Neural progenitor cell (in vitro differentiated cells): ENCODE data around the gene ARHGAP40. TPM values are rescaled to one million over a fixed set of nuclear protein-coding genes. Genes with fewer than 3 reads are reported as not detected.

Experiments used
- DNase-seq: peaks from one replicate; pipeline ENCODE4 v3.0.0-alpha.2; 2016; ENCODE audit warnings: low spot score
- H2AFZ ChIP-seq: fragments of 200-600 bp; sonication (generic); replicated peaks from 2 replicates; pipeline ENCODE4 v1.6.1; 2016; ENCODE audit warnings: antibody characterized with exemption
- H3F3A ChIP-seq: fragments of 200-600 bp; sonication (generic); 2 replicates; pipeline ENCODE4 v1.6.1; 2016; ENCODE audit warnings: antibody characterized with exemption, low read depth
- H3K27ac ChIP-seq: fragments of 200-600 bp; sonication (generic); 2 replicates; pipeline ENCODE4 v1.5.1; 2016; ENCODE audit warnings: mild to moderate bottlenecking
- H3K27me3 ChIP-seq: fragments of 200-600 bp; sonication (generic); 2 replicates; pipeline ENCODE4 v1.6.1; 2016; ENCODE audit warnings: mild to moderate bottlenecking, moderate library complexity
- H3K36me3 ChIP-seq: fragments of 200-600 bp; sonication (generic); 2 replicates; pipeline ENCODE4 v1.5.1; 2016
- H3K4me1 ChIP-seq: fragments of 200-600 bp; sonication (generic); 2 replicates; pipeline ENCODE4 v1.6.1; 2016; ENCODE audit warnings: mixed run types
- H3K4me2 ChIP-seq: fragments of 200-600 bp; sonication (generic); 2 replicates; pipeline ENCODE4 v1.6.1; 2016
- H3K4me3 ChIP-seq: fragments of 200-600 bp; sonication (generic); 2 replicates; pipeline ENCODE4 v1.5.1; 2016
- H3K79me2 ChIP-seq: fragments of 200-600 bp; sonication (generic); 2 replicates; pipeline ENCODE4 v1.6.1; 2016; ENCODE audit warnings: low read depth
- H3K9ac ChIP-seq: fragments of 200-600 bp; sonication (generic); 2 replicates; pipeline ENCODE4 v1.6.1; 2016
- H3K9me3 ChIP-seq: fragments of 200-600 bp; sonication (generic); 2 replicates; pipeline ENCODE4 v1.5.1; 2016; ENCODE audit warnings: low read depth
- H4K20me1 ChIP-seq: fragments of 200-600 bp; sonication (generic); 2 replicates; pipeline ENCODE4 v1.6.1; 2016; ENCODE audit warnings: low read depth
- H3K27ac Mint-ChIP-seq: 3 replicates; pipeline ENCODE4 v1.8.0; 2021; ENCODE audit warnings: mixed read lengths
- H3K27me3 Mint-ChIP-seq: 2 replicates; pipeline ENCODE4 v1.8.0; 2022; ENCODE audit warnings: low read depth, mild to moderate bottlenecking, inconsistent platforms, moderate library complexity, mixed read lengths; ENCODE audit not compliant: insufficient read depth
- H3K36me3 Mint-ChIP-seq: 3 replicates; pipeline ENCODE4 v1.8.0; 2021; ENCODE audit warnings: mixed read lengths
- H3K4me1 Mint-ChIP-seq: 3 replicates; pipeline ENCODE4 v1.8.0; 2021; ENCODE audit warnings: mixed read lengths
- H3K4me3 Mint-ChIP-seq: 3 replicates; pipeline ENCODE4 v1.8.0; 2021; ENCODE audit warnings: mild to moderate bottlenecking, moderate library complexity, mixed read lengths
- H3K9me3 Mint-ChIP-seq: 3 replicates; pipeline ENCODE4 v1.8.0; 2020; ENCODE audit warnings: mixed read lengths
- CTCF ChIP-seq: fragments of 200-600 bp; sonication (generic); IDR thresholded peaks from 2 replicates; pipeline ENCODE4 v1.5.1; 2017; ENCODE audit warnings: antibody characterized with exemption, mild to moderate bottlenecking
- EZH2 ChIP-seq: fragments of 200-600 bp; sonication (generic); IDR thresholded peaks from 2 replicates; pipeline ENCODE4 v1.6.1; 2017; ENCODE audit warnings: antibody characterized with exemption, mild to moderate bottlenecking, moderate library complexity
- EZH2phosphoT487 ChIP-seq: fragments of 200-600 bp; sonication (generic); IDR thresholded peaks from 2 replicates; pipeline ENCODE4 v1.6.1; 2017; ENCODE audit warnings: antibody characterized with exemption
- total RNA-seq: library from RNA; depleted of rRNA; stranded (reverse); fragments of >200 nt; gene quantifications from 2 replicates; pipeline ENCODE4 v1.2.3, GENCODE V29; 2015; ENCODE audit warnings: low replicate concordance

ARHGAP40 gene
- total RNA-seq, 1 donor from 2014 or later: not detected

GRCh38 chr20:38680500-38681306, 79.1 kb downstream of the ARHGAP40 start:
- H3K9me3 Mint-ChIP-seq: no peaks in the 10 kb centered on the region
- TF ChIP-seq EZH2 (no peak), EZH2phosphoT487 (peak; percentile 27)
- Histone ChIP-seq H3K4me1 (no peaks in the 10 kb centered on the region), H2AFZ (no peak overlapping the region), H3K4me2 (no peak overlapping the region), H3K9ac (no peak overlapping the region), H3K27me3 (peaks cover 91% of the 10 kb centered on the region), H3F3A (no peaks in the 10 kb centered on the region), H3K4me3 (no peak overlapping the region), H4K20me1 (peaks cover 43% of the 10 kb centered on the region), H3K27ac (no peak overlapping the region), H3K36me3 (no peaks in the 10 kb centered on the region), H3K79me2 (no peaks in the 10 kb centered on the region), H3K9me3 (no peaks in the 10 kb centered on the region)
- no peaks in the 10 kb centered on the region for H3K36me3 Mint-ChIP-seq
- no peak overlapping the region for H3K27ac Mint-ChIP-seq
- H3K4me1 Mint-ChIP-seq: no peaks in the 10 kb centered on the region
- peak; percentile 89 for DNase-seq
- peaks cover 26% of the 10 kb centered on the region for H3K27me3 Mint-ChIP-seq
- no peak overlapping the region for H3K4me3 Mint-ChIP-seq

DNA sequence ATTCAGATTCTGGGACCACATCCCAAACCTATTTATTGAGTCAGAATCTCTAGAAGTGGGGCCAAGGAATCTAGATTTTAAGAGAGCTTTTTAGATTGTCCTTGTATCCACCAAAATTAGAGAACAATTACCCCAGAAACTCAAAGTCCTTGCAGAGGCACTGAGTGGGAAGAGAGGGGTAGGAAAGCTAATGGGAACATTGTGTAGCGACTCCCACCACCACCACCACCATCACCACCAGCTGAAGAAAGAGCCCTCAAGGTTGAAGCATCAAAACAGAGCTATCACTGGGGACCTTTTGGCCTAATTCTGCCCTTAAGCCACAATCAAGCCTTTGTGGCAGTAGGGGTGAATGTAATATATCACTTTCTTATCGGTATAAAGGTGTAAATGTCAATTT, 83.7 kb downstream of the ARHGAP40 start:
- H3K79me2 ChIP-seq: no peaks in the 10 kb centered on the region
- H3K27me3 Mint-ChIP-seq: peaks cover 22% of the 10 kb centered on the region
- H3K4me3 ChIP-seq: no peak overlapping the region
- H3K36me3 Mint-ChIP-seq: no peaks in the 10 kb centered on the region
- no peaks in the 10 kb centered on the region for H3K9me3 Mint-ChIP-seq
- no peak for DNase-seq
- no peak overlapping the region for H3K4me3 Mint-ChIP-seq
- no peaks in the 10 kb centered on the region for H3F3A ChIP-seq
- H3K4me1 Mint-ChIP-seq: no peaks in the 10 kb centered on the region
- no peaks in the 10 kb centered on the region for H3K36me3 ChIP-seq
- H3K4me2 ChIP-seq: no peak overlapping the region
- peaks cover 55% of the 10 kb centered on the region for H4K20me1 ChIP-seq
- TF ChIP-seq CTCF: no peak
- TF ChIP-seq EZH2: no peak
- TF ChIP-seq EZH2phosphoT487: no peak
- no peak overlapping the region for H3K9ac ChIP-seq
- no peaks in the 10 kb centered on the region for H3K9me3 ChIP-seq
- H2AFZ ChIP-seq: no peak overlapping the region
- no peak overlapping the region for H3K27ac Mint-ChIP-seq
- H3K27ac ChIP-seq: no peak overlapping the region
- no peaks in the 10 kb centered on the region for H3K4me1 ChIP-seq
- H3K27me3 ChIP-seq: peaks cover 91% of the 10 kb centered on the region

- H3K27ac ChIP-seq: no peak overlapping the region
- peaks cover 18% of the 10 kb centered on the region for H3K27me3 Mint-ChIP-seq
- no peak overlapping the region for H2AFZ ChIP-seq
- H3K36me3 ChIP-seq: no peaks in the 10 kb centered on the region
- peak; percentile 84 for DNase-seq
- no peaks in the 10 kb centered on the region for H3K79me2 ChIP-seq
- H3K4me3 Mint-ChIP-seq: no peak overlapping the region
- H3K4me1 Mint-ChIP-seq: no peaks in the 10 kb centered on the region
- no peaks in the 10 kb centered on the region for H3K9me3 ChIP-seq
- H3K36me3 Mint-ChIP-seq: no peaks in the 10 kb centered on the region
- H3F3A ChIP-seq: no peaks in the 10 kb centered on the region
- peaks cover 96% of the 10 kb centered on the region for H3K27me3 ChIP-seq
- TF ChIP-seq EZH2 (no peak), EZH2phosphoT487 (no peak), CTCF (no peak)
- no peak overlapping the region for H3K27ac Mint-ChIP-seq
- no peaks in the 10 kb centered on the region for H3K9me3 Mint-ChIP-seq
- no peak overlapping the region for H3K4me3 ChIP-seq
- peaks cover 50% of the 10 kb centered on the region for H4K20me1 ChIP-seq
- no peak overlapping the region for H3K9ac ChIP-seq
- no peak overlapping the region for H3K4me2 ChIP-seq
- no peaks in the 10 kb centered on the region for H3K4me1 ChIP-seq
Observed at GRCh38 chr20:38685853-38686473, 84.4 kb downstream of the ARHGAP40 start.
